GM21360 (cell line): ENCODE measurements around the gene INAFM2.
A peak's percentile ranks its signal among the peaks of the same experiment; 100 is the strongest.

Source experiments
- ATAC-seq: cut with Tn5 transposase; IDR thresholded peaks from one replicate; pipeline ENCODE4 v1.9.1; 2021; ENCODE audit warnings: mild to moderate bottlenecking, moderate library complexity; ENCODE audit not compliant: unreplicated experiment

The INAFM2 gene

GRCh38 chr15:40358471-40359353 lies 35.2 kb downstream of the INAFM2 start:
- ATAC-seq = no peak

- no peak for ATAC-seq
Observed at GRCh38 chr15:40360015-40360414, 36.5 kb downstream of the INAFM2 start.

- no peak for ATAC-seq
Observed at GRCh38 chr15:40361640-40362039, 38.1 kb downstream of the INAFM2 start.

GRCh38 chr15:40363611-40364010 lies 40.1 kb downstream of the INAFM2 start:
- no peak for ATAC-seq

DNA sequence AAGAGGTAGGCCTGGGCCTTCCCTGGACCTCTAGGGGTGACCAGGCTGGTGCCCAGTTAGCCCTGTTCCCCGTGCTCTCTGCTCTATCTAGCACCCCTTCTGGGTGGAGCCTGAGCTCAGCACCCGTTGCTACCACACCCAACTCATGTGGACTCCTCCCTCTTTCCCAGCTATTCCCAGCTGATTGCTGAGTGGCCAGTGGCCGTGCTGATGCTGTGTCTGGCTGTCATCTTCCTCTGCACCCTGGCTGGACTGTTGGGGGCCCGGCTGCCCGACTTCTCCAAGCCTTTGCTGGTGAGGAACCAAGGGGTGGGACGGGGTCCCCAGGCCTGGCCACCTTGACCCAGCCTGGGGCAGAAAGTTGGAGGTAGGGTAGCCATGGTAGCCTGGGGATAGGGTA lies 40.8 kb downstream of the INAFM2 start:
- ATAC-seq = no peak

DNA sequence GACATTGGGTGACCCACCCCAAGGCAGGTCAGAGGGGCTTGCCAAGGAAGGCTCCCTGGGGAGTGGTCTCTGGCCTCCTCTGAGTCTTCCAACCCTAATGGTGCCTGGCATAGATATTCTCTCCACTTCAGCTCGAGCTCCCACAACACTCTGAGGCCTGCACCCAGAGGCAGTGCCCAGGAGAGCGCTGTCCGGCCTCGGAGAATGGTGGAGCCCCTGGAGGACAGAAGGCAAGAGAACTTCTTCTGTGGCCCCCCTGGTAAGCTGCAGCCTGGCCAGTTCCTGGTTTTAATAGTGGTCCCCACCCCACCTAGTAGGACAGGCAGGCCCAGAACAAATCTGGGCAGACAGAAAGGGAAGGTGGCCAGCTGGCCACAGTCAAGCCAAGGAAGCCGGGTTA lies 41.5 kb downstream of the INAFM2 start:
- ATAC-seq = no peak

DNA sequence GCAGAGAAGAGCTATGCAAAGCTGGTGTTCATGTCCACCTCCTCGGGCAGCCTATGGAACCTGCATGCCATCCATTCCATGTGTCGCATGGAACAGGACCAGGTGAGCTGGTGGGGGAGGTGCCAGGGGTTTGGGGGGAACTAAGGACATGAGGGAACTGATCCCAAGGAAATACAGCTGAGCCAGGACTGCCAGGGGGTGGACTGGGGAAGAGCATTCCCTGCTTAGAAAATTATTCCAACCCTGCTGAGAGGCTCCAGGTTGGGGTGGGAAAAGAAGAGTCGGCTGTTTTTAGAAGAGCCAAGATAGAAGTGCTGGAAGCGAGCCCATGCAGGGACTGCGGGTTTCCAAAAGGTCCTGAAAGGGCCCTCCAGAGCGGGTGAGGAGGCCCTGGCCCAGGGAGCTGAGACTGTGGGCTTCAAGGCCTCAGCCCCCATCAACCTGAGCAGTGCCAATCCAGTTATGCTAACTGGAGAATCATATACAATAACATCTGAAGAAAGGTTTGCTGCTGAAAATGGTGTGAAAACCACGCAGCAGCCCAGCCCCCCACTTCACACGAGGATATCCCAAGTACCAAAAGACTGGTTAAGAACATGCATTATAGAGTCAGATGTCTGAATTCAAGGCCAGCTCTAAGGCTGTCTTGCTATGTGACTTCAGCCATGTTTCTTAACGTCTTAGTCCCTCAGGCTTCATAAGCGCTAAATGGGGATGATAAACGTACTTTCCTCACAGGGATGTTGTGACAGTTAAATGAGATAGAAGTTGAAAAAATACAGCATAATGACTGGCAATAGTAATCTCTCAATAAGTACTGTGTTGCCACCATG lies 42.3 kb downstream of the INAFM2 start:
- ATAC-seq = no peak

GRCh38 chr15:40366457-40367370 lies 43.2 kb downstream of the INAFM2 start:
- ATAC-seq = no peak

GRCh38 chr15:40367371-40367685 lies 43.8 kb downstream of the INAFM2 start:
- ATAC-seq = no peak

DNA sequence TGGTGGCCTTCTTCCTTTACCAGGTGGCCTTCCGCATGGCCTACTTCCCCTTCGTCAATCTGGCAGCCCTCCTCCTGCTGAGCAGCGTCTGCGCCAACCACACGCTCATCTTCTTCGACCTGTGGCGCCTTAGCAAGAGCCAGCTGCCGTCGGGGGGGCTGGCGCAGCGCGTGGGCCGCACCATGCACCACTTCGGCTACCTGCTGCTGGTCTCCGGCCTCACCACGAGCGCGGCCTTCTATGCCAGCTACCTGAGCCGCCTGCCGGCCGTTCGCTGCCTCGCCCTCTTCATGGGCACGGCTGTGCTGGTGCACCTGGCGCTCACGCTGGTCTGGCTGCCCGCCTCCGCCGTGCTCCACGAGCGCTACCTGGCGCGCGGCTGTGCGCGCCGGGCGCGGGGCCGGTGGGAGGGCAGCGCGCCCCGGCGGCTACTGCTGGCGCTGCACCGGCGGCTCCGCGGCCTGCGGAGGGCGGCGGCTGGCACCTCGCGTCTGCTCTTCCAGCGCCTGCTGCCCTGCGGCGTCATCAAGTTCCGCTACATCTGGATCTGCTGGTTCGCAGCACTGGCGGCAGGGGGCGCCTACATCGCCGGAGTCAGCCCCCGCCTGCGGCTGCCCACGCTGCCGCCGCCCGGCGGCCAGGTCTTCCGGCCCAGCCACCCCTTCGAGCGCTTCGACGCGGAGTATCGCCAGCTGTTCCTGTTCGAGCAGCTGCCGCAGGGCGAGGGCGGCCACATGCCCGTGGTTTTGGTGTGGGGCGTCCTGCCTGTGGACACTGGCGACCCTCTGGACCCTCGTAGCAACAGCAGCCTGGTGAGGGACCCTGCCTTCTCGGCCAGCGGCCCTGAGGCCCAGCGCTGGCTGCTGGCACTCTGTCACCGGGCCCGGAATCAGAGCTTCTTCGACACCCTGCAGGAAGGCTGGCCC lies 44.5 kb downstream of the INAFM2 start:
- ATAC-seq = peak; percentile 79

- ATAC-seq = no peak
Observed at GRCh38 chr15:40368719-40369473, 45.4 kb downstream of the INAFM2 start.

GRCh38 chr15:40369474-40369869 lies 46.0 kb downstream of the INAFM2 start:
- ATAC-seq = no peak

DNA sequence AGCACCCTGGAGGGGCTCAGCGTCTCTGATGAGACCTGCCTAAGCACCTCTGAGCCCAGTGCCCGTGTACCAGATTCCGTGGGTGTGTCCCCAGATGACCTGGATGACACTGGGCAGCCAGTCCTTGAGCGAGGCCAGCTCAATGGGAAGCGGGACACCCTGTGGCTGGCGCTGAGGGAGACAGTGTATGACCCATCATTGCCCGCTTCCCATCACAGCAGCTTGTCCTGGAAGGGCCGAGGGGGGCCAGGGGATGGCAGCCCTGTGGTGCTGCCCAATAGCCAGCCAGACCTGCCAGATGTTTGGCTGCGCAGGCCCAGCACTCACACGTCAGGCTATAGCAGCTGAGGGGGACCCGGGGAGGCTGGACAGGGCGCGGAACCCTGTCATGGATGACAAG lies 46.5 kb downstream of the INAFM2 start:
- ATAC-seq = no peak

GRCh38 chr15:40372981-40373380 lies 49.5 kb downstream of the INAFM2 start:
- ATAC-seq = no peak
